CD14-positive monocyte (primary cell): ENCODE data around the gene DEGS1. TPM values are rescaled to one million over a fixed set of nuclear protein-coding genes. Genes with fewer than 3 reads are reported as not detected.
A peak's percentile ranks its signal among the peaks of the same experiment; 100 is the strongest.

Experiments
- DNase-seq, 3 donors: peaks; one replicate each; pipeline ENCODE4 v3.0.0-alpha.2; 2011 to 2022
- H2AFZ ChIP-seq: 2 replicates; pipeline ENCODE4 v1.6.0; 2012; ENCODE audit warnings: mild to moderate bottlenecking, low read depth, low read length, inconsistent platforms; ENCODE audit not compliant: insufficient read depth, poor library complexity, severe bottlenecking
- H3K27ac ChIP-seq, 2 donors: 1 replicate in 1 of 2; 2 replicates in 1 of 2; pipeline ENCODE4 v1.5.1; 2012 to 2013; ENCODE audit warnings: low read length in 2 of 2, control low read depth in 1 of 2, inconsistent platforms in 1 of 2, low read depth in 1 of 2, mild to moderate bottlenecking in 1 of 2
- H3K27me3 ChIP-seq, 2 donors: one replicate each; pipeline versions ENCODE4 v1.6.0 to v1.6.1; 2011 to 2013; ENCODE audit warnings: low read length in 2 of 2; ENCODE audit not compliant: control insufficient read depth in 2 of 2, insufficient read depth in 2 of 2
- H3K36me3 ChIP-seq, 2 donors: replicated peaks in 1 of 2; 1 replicate in 1 of 2; 2 replicates in 1 of 2; pipeline versions ENCODE4 v1.5.1 to v1.6.1; 2012 to 2013; ENCODE audit warnings: low read length in 2 of 2, control low read depth in 1 of 2, inconsistent platforms in 1 of 2, mild to moderate bottlenecking in 1 of 2; ENCODE audit not compliant: insufficient read depth in 2 of 2, control insufficient read depth in 1 of 2
- H3K4me1 ChIP-seq, 2 donors: 1 replicate in 1 of 2; 2 replicates in 1 of 2; pipeline versions ENCODE4 v1.5.1 to v1.6.1; 2012 to 2013; ENCODE audit warnings: low read length in 2 of 2, control low read depth in 1 of 2, inconsistent platforms in 1 of 2, mild to moderate bottlenecking in 1 of 2, moderate library complexity in 1 of 2; ENCODE audit not compliant: insufficient read depth in 2 of 2, control insufficient read depth in 1 of 2
- H3K4me2 ChIP-seq: replicated peaks from 2 replicates; pipeline ENCODE3; 2012; ENCODE audit warnings: low read length, moderate library complexity, mild to moderate bottlenecking; ENCODE audit not compliant: poor library complexity, severe bottlenecking; ENCODE audit errors: extremely low read depth
- H3K4me3 ChIP-seq, 3 experiments: fragments of 200-600 bp in 1 of 3; sonication (generic) in 1 of 3; replicated peaks in 1 of 3; 1 replicate in 2 of 3; 2 replicates in 1 of 3; pipeline ENCODE4 v1.5.1; 2011 to 2013; ENCODE audit warnings: low read length in 3 of 3, mild to moderate bottlenecking in 3 of 3, control low read depth in 2 of 3, low read depth in 2 of 3, inconsistent platforms in 1 of 3, moderate library complexity in 1 of 3
- H3K79me2 ChIP-seq: 2 replicates; pipeline ENCODE4 v1.6.0; 2012; ENCODE audit warnings: mild to moderate bottlenecking, control low read depth, inconsistent platforms, low read length, moderate library complexity; ENCODE audit not compliant: insufficient read depth
- H3K9ac ChIP-seq: 2 replicates; pipeline ENCODE4 v1.6.0; 2017; ENCODE audit warnings: low read length, mild to moderate bottlenecking; ENCODE audit not compliant: insufficient read depth, poor library complexity, severe bottlenecking
- H3K9me3 ChIP-seq, 2 donors: replicated peaks in 1 of 2; 1 replicate in 1 of 2; 2 replicates in 1 of 2; pipeline versions ENCODE4 v1.5.1 to v1.6.1; 2012 to 2013; ENCODE audit warnings: low read length in 2 of 2, control low read depth in 1 of 2; ENCODE audit not compliant: control insufficient read depth in 1 of 2, insufficient read depth in 1 of 2
- H4K20me1 ChIP-seq: 2 replicates; pipeline ENCODE4 v1.6.0; 2012; ENCODE audit warnings: mild to moderate bottlenecking, low read length, control low read depth, moderate library complexity; ENCODE audit not compliant: insufficient read depth
- H3K27ac Mint-ChIP-seq, 7 donors: one replicate each; pipeline ENCODE4 v1.8.0; 2020; ENCODE audit warnings: mild to moderate bottlenecking in 7 of 7, mixed read lengths in 7 of 7, moderate library complexity in 6 of 7, inconsistent platforms in 2 of 7
- H3K27me3 Mint-ChIP-seq, 3 donors: one replicate each; pipeline ENCODE4 v1.8.0; 2021 to 2022; ENCODE audit warnings: low read depth in 3 of 3, mild to moderate bottlenecking in 3 of 3, mixed read lengths in 3 of 3, moderate library complexity in 3 of 3, inconsistent platforms in 1 of 3
- H3K36me3 Mint-ChIP-seq, 2 donors: one replicate each; pipeline ENCODE4 v1.8.0; 2020; ENCODE audit warnings: mixed read lengths in 2 of 2, inconsistent platforms in 1 of 2, mild to moderate bottlenecking in 1 of 2
- H3K4me1 Mint-ChIP-seq: one replicate; pipeline ENCODE4 v1.8.0; 2020; ENCODE audit warnings: mild to moderate bottlenecking, mixed read lengths
- H3K4me3 Mint-ChIP-seq, 2 donors: one replicate each; pipeline ENCODE4 v1.8.0; 2020; ENCODE audit warnings: mild to moderate bottlenecking in 2 of 2, mixed read lengths in 2 of 2, moderate library complexity in 1 of 2
- H3K9me3 Mint-ChIP-seq, 7 donors: one replicate each; pipeline ENCODE4 v1.8.0; 2020 to 2022; ENCODE audit warnings: mixed read lengths in 7 of 7, mild to moderate bottlenecking in 6 of 7, moderate library complexity in 6 of 7, inconsistent platforms in 2 of 7
- CTCF ChIP-seq: fragments of 200-600 bp; IDR thresholded peaks from one replicate; pipeline ENCODE4 v1.8.0; 2022; ENCODE audit warnings: antibody characterized with exemption, mild to moderate bottlenecking
- WGBS: methylation state at CpG from one replicate; pipeline ENCODE4 v1.1.5; 2013; ENCODE audit warnings: missing lambda C conversion rate; ENCODE audit not compliant: insufficient coverage; 5-methylcytosine and 5-hydroxymethylcytosine counted together
- intact Hi-C, 2 donors: fragments of 100-400 bp; cut with micrococcal nuclease; formaldehyde crosslinking; loops; one replicate each; pipeline versions ENCODE4 v1.15.0 to v1.15.1; 2023
- polyA plus RNA-seq, 3 donors: library from polyadenylated mRNA; depleted of rRNA in 1 of 3; unstranded in 2 of 3; stranded (reverse) in 1 of 3; fragments of 300-500 nt in 2 of 3; fragments of >200 nt in 1 of 3; fragmentation: Illumina TruSeq in 2 of 3; gene quantifications; 1 replicate in 2 of 3; 2 replicates in 1 of 3; pipeline ENCODE4 v1.2.3, GENCODE V29; 2012 to 2021
- small RNA-seq: library from RNA; depleted of rRNA; stranded (forward); fragments of <200 nt; gene quantifications from one replicate; pipeline ENCODE3, GENCODE V24; 2012; ENCODE audit warnings: low read depth; ENCODE audit not compliant: insufficient read length

The DEGS1 gene
- polyA plus RNA-seq, 3 donors: 35.0 to 137 (median 118) TPM

- WGBS: 98% methylated on average over 7 of the region's 9 CpGs
- Mint-ChIP-seq H3K27ac (peak overlapping the region in 1 of 7 donors; percentile 27), H3K4me1 (no peaks in the 10 kb centered on the region)
Measured at GRCh38 chr1:224238212-224238611, 55.2 kb downstream of the DEGS1 start.

GRCh38 chr1:224238756-224239155 lies 55.7 kb downstream of the DEGS1 start:
- no peaks in the 10 kb centered on the region for H4K20me1 ChIP-seq
- Mint-ChIP-seq H3K27me3 (no peaks in the 10 kb centered on the region), H3K4me3 (no peak overlapping the region), H3K27ac (peak overlapping the region in 2 of 7 donors; percentile 26 to 27), H3K36me3 (peaks cover 38 to 51% of the 10 kb centered on the region in 2 donors), H3K4me1 (no peaks in the 10 kb centered on the region), H3K9me3 (no peaks in the 10 kb centered on the region)
- H3K9ac ChIP-seq: no peak overlapping the region
- intact Hi-C loops: no loop called here
- H3K79me2 ChIP-seq: no peaks in the 10 kb centered on the region
- no peak overlapping the region for H2AFZ ChIP-seq
- H3K27ac ChIP-seq: no peak overlapping the region
- H3K4me3 ChIP-seq: no peak overlapping the region
- H3K36me3 ChIP-seq: peaks cover 7 to 47% of the 10 kb centered on the region in 2 donors
- DNase-seq: no peak
- TF ChIP-seq CTCF: no peak
- H3K9me3 ChIP-seq: no peaks in the 10 kb centered on the region
- 100% methylated on average over 1 of the region's 3 CpGs for WGBS
- no peaks in the 10 kb centered on the region for H3K4me1 ChIP-seq
- H3K4me2 ChIP-seq: no peak overlapping the region
- no peaks in the 10 kb centered on the region for H3K27me3 ChIP-seq

More at GRCh38 chr1:224238212-224238611, 55.2 kb downstream of the DEGS1 start:
- Histone ChIP-seq H3K9ac (no peak overlapping the region), H3K9me3 (no peaks in the 10 kb centered on the region), H3K27me3 (no peaks in the 10 kb centered on the region), H3K4me3 (no peak overlapping the region), H3K79me2 (no peaks in the 10 kb centered on the region), H3K36me3 (peaks cover 10 to 52% of the 10 kb centered on the region in 2 donors), H4K20me1 (no peaks in the 10 kb centered on the region), H3K27ac (no peak overlapping the region), H3K4me2 (no peak overlapping the region), H2AFZ (no peak overlapping the region), H3K4me1 (no peaks in the 10 kb centered on the region)
- no peak overlapping the region for H3K4me3 Mint-ChIP-seq
- H3K9me3 Mint-ChIP-seq: no peaks in the 10 kb centered on the region
- intact Hi-C loops: no loop called here
- H3K36me3 Mint-ChIP-seq: peaks cover 42 to 55% of the 10 kb centered on the region in 2 donors
- no peaks in the 10 kb centered on the region for H3K27me3 Mint-ChIP-seq
- DNase-seq: no peak
- TF ChIP-seq CTCF: no peak

Small RNA genes within 50 kb of the gene (small RNA-seq; reads per million reads assigned to genes)
- not detected for gene AC092809.3
- not detected for gene RF00139

Other genes starting within 250 kb of the DEGS1 start
- gene FBXO28, start 69.1 kb upstream of the DEGS1 start, polyA plus RNA-seq: 10 to 100 TPM; 12.9 to 15.8 (median 13.0) TPM
- 10 to 100 TPM in 1 of 3 donors, 1 to 10 TPM in 2; 8.4 to 12.6 (median 9.6) TPM for gene NVL, start 146.9 kb downstream of the DEGS1 start, polyA plus RNA-seq
- gene CNIH4, start 173.6 kb downstream of the DEGS1 start, polyA plus RNA-seq: 100 to 1,000 TPM in 1 of 3 donors, 10 to 100 TPM in 2; 33.4 to 106 (median 94.7) TPM